ENCODE results near the gene GPR132. TPM values are rescaled to one million over a fixed set of nuclear protein-coding genes. Genes with fewer than 3 reads are reported as not detected.
"Not testable (repeated sequence)": the region's sequence is repeated elsewhere in the genome, so short reads cannot be mapped to it uniquely, and the experiment has no call there.

GPR132 gene, protein sequence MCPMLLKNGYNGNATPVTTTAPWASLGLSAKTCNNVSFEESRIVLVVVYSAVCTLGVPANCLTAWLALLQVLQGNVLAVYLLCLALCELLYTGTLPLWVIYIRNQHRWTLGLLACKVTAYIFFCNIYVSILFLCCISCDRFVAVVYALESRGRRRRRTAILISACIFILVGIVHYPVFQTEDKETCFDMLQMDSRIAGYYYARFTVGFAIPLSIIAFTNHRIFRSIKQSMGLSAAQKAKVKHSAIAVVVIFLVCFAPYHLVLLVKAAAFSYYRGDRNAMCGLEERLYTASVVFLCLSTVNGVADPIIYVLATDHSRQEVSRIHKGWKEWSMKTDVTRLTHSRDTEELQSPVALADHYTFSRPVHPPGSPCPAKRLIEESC
- total RNA-seq, result 0.82 TPM in 1 of 2 replicates, not detected in the other

GRCh38 chr14:105065280-105066228 is at the start of gene GPR132:
GPR132 (minus strand) TSS chr14:105065430; CDS start chr14:105055420, 10,010 bp downstream.
- DNase-seq (ENCODE audit: extremely low read depth, low read depth, low spot score), result no peak

- DNase-seq (ENCODE audit: extremely low read depth, low read depth, low spot score), result not testable (repeated sequence)
These were observed 44.0 kb upstream of the GPR132 start for GRCh38 chr14:105109243-105109642.

DNA sequence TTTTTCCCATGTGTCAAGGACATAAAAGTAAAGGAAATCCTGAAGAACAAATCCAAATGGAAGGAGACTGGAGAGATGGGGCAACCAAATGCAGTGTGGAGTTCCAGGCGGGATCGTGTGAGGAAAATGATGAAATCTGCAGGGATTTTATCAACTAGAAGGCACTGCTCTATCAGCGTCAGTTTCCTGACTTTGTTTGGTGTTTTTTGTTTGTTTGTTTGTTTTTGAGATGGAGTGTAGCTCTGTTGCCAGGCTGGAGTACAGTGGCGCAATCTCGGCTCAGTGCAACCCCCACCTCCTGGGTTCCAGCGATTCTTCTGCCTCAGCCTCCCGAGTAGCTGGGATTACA is 43.3 kb upstream of the GPR132 start:
- no peak for DNase-seq (ENCODE audit: extremely low read depth, low read depth, low spot score)

- no peak for DNase-seq (ENCODE audit: extremely low read depth, low read depth, low spot score)
These were observed 42.7 kb upstream of the GPR132 start for GRCh38 chr14:105107781-105108515.

DNA sequence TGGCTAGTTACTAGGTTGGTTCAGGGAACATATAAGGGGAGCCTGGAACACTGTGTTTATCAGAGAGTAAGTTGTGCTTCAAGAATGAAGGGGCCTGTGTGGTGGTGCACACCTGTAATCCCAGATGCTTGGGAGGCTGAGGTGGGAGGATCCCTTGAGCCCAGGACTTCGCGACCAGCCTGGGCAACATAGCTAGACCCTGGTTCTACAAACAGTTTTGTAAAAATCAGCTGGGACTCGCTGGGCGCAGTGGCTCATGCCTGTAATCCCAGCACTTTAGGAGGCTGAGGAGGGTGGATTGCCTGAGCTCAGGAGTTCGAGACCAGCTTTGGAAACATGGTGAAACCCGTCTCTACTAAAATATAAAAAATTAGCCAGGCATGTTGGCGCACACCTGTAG is 42.1 kb upstream of the GPR132 start:
- DNase-seq (ENCODE audit: extremely low read depth, low read depth, low spot score), result no peak

DNA sequence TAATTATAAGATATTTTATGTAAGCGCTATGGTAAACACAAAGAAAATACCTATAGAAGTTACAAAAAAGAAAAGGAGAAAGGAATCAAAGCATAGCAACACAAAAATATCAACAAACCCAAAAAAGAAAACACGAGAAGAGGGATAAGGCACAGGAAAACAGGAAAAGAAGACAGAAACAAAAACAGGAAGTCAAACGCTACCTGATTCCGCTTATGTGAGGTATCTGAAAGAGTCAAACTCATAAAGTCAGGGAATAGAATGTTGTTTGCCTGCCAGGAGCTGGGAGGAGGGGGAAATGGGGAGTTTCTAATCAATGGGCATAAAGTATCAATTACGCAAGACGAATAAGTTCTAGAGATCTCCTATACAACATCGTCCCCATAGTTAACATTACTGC is 39.9 kb upstream of the GPR132 start:
- DNase-seq (ENCODE audit: extremely low read depth, low read depth, low spot score), result no peak

- DNase-seq (ENCODE audit: extremely low read depth, low read depth, low spot score), result no peak
These were observed 37.7 kb upstream of the GPR132 start for GRCh38 chr14:105102893-105103292.

DNA sequence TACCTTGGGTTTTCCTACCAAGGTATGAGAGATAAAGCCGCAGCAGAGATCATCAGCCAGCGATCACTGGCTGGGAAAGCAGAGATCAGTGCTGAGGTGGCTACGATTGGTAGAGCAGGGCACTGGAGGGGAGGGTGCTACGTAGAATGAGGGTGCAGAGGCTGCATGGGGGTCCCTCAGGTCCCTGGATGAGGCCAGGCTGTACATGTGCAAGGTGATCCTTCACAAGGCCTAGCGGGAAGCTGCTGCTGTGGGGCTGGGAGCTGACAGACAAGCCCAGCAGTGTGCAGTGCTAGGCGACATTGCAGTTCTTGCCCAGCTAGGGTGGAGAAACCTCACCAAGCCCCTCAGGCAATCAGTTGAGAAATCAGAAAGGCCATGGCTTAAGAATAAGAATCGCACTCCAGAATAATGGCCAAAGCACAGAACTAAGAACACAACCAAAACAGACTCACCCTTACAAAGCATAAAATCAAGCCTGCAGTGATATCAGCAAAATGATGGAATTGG is 37.2 kb upstream of the GPR132 start:
- no peak for DNase-seq (ENCODE audit: extremely low read depth, low read depth, low spot score)

GRCh38 chr14:105100910-105101309 is 35.7 kb upstream of the GPR132 start:
- DNase-seq (ENCODE audit: extremely low read depth, low read depth, low spot score), result no peak

- DNase-seq (ENCODE audit: extremely low read depth, low read depth, low spot score), result no peak
These were observed 34.5 kb upstream of the GPR132 start for GRCh38 chr14:105099778-105100177.

DNA sequence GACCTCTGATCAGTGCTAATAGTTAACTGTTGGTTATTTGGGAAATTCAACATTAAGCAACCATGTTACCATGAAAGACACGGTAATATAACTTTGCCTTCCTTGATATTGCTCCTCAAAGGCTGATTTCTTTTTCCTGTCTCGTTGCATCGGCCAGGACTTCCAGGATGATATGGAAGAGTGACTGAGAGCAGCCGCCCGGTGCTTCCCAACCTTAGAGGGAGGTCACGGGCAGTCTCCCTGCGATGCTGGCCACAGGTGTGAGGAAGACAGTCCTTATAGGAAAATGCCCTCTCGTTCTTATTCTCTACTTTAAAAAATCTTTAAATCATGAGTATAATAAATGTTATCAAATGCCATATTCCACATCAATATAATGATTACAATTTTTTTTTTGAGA is 33.1 kb upstream of the GPR132 start:
- DNase-seq (ENCODE audit: extremely low read depth, low read depth, low spot score), result no peak

GRCh38 chr14:105097794-105098127 is 32.5 kb upstream of the GPR132 start:
- DNase-seq (ENCODE audit: extremely low read depth, low read depth, low spot score), result no peak

GRCh38 chr14:105096206-105096875 is 31.1 kb upstream of the GPR132 start:
- DNase-seq (ENCODE audit: extremely low read depth, low read depth, low spot score), result no peak

GRCh38 chr14:105095236-105095805 is 30.1 kb upstream of the GPR132 start:
- DNase-seq (ENCODE audit: extremely low read depth, low read depth, low spot score), result no peak

GRCh38 chr14:105094193-105094907 is 29.1 kb upstream of the GPR132 start:
- no peak for DNase-seq (ENCODE audit: extremely low read depth, low read depth, low spot score)

DNA sequence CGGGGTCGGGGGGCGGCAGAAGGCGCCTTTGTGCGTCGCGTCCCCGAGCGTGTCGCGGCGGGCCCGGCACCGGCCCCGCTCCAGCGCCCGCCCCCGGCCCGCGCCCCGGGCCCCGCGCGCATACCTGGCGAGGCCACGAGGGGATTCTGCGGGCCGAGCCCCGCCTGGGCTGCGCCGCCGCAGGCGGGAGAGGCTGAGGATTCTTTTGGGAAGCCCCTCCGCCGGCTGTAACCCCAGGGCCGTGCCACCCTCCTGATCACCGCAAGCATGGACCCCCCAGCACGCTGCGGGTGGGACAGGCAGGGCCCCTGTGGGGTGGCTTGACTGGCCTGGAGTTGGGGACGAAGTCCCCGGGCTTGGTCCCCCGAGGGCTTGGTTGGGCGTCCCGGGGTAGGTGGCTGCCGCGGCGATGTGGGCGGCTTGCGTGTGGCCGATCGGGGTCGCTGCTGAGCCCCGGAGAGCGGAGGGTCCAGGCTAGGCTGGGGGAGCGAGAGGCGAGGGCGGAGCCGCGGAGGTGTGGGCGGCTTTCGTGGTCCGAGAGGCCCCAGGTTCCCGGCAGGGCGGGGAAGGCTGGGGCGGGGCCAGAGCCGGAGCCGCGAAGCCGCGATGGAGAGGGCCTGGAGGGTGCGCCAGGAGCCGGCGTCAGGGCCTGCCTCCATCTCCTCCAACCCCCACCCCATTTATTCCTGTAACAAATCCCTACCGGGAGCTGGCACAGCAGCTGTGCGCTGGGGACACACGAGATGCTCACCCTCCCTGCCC is 28.4 kb upstream of the GPR132 start:
- no peak for DNase-seq (ENCODE audit: extremely low read depth, low read depth, low spot score)

GRCh38 chr14:105093038-105093430 is 27.8 kb upstream of the GPR132 start:
- no peak for DNase-seq (ENCODE audit: extremely low read depth, low read depth, low spot score)

DNA sequence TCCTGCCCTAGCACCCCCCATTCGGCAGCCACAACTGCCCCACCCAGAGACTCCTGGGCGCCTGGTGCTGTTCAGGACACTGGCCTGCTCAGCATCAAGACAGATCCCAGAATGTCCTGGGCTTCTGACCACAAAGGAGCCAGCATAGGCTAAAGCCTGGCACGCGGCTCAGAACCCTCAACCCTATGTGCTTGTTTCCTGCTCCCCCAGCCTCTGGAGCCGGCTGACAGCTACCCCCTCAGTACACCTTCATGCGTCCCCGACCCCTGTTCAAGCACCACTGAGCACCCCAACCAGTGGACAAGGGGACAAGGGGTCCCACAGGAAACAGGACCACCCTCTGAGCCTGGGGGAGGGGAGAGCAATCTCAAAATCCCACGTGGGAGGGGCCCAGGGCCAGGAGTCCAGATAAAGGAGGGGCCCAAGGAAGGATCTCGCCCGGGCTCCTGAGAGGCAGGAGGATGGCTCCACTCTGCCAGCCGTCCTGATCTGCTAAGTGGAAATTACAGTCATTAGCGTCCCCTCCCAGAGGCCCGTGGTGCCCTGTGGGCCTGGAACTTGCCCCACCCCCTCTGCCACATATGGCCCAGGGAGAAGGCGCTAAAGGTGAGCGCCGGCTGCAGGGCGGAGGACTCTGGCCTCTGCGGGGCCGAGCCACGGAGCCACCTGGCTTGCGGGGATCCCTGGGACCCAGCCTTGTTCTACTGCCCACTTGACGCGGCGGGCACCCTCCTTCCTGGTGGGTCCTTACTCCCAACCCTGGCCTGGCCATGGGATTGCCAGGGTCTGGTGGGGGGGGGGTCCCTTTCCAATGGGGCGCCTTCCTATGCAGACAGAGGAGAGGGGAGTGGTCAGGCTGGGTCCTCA is 27.2 kb upstream of the GPR132 start:
- no peak for DNase-seq (ENCODE audit: extremely low read depth, low read depth, low spot score)

Data from glomerular endothelial cell (primary cell).